H1 (cell line): ENCODE measurements around the gene CNR2. TPM values are rescaled to one million over a fixed set of nuclear protein-coding genes. Genes with fewer than 3 reads are reported as not detected.

ENCODE experiments used
- CTCF ChIA-PET: fragments of 300-600 bp; sonication (Branson Sonifier 250); formaldehyde crosslinking; loops from one replicate; lab custom pipeline; 2021; ENCODE audit not compliant: partially characterized antibody; lab: Charles Lee
- POLR2A ChIA-PET: fragments of 300-600 bp; sonication (Branson Sonifier 250); formaldehyde crosslinking; loops from one replicate; lab custom pipeline; 2021; ENCODE audit warnings: inconsistent platforms; ENCODE audit not compliant: partially characterized antibody; lab: Charles Lee
- DNase-seq, 2 experiments: peaks; one replicate each; pipeline versions ENCODE4 v3.0.0 to v3.0.0-alpha.2; 2010 to 2022; ENCODE audit warnings: low spot score in 2 of 2, low read depth in 1 of 2, mixed read lengths in 1 of 2
- FAIRE-seq: peaks from 2 replicates; lab custom pipeline; 2011; peaks lifted over from hg19 to GRCh38; lab: Jason Lieb, UNC
- H2AFZ ChIP-seq: 2 replicates; pipeline ENCODE4 v1.8.1; 2012; ENCODE audit warnings: low read length, inconsistent platforms
- H2AK5ac ChIP-seq: 2 replicates; pipeline ENCODE4 v1.6.1; 2013; ENCODE audit warnings: low read depth, low read length
- H2BK120ac ChIP-seq: replicated peaks from 2 replicates; pipeline ENCODE3; 2013; ENCODE audit warnings: low read depth, low read length, inconsistent platforms
- H2BK12ac ChIP-seq: 2 replicates; pipeline ENCODE4 v1.6.1; 2013; ENCODE audit warnings: low read depth, low read length
- H2BK15ac ChIP-seq: 2 replicates; pipeline ENCODE4 v1.6.1; 2013; ENCODE audit warnings: low read length
- H2BK20ac ChIP-seq: 2 replicates; pipeline ENCODE4 v1.6.1; 2013; ENCODE audit warnings: low read length
- H2BK5ac ChIP-seq: 2 replicates; pipeline ENCODE4 v1.6.1; 2013; ENCODE audit warnings: low read depth, low read length
- H3K14ac ChIP-seq: 2 replicates; pipeline ENCODE4 v1.6.1; 2013; ENCODE audit warnings: inconsistent platforms; ENCODE audit not compliant: insufficient read length
- H3K18ac ChIP-seq: 2 replicates; pipeline ENCODE4 v1.6.1; 2013; ENCODE audit warnings: low read length; ENCODE audit errors: extremely low read depth
- H3K23ac ChIP-seq: 2 replicates; pipeline ENCODE4 v1.6.1; 2013; ENCODE audit warnings: inconsistent platforms; ENCODE audit not compliant: insufficient read length
- H3K23me2 ChIP-seq: 2 replicates; pipeline ENCODE4 v1.6.1; 2013; ENCODE audit warnings: low read depth, low read length
- H3K27ac ChIP-seq: 2 replicates; pipeline ENCODE4 v1.6.1; 2011; ENCODE audit warnings: low read depth, low read length, inconsistent platforms
- H3K27me3 ChIP-seq, 4 experiments: replicated peaks in 1 of 4; 1 replicate in 1 of 4; 2 replicates in 3 of 4; pipeline versions ENCODE4 v1.6.1 to v1.8.1; 2011 to 2013; ENCODE audit warnings: low read length in 3 of 4, mild to moderate bottlenecking in 3 of 4, inconsistent platforms in 2 of 4, mixed read lengths in 2 of 4, moderate library complexity in 1 of 4; ENCODE audit not compliant: control insufficient read depth in 3 of 4, insufficient read depth in 3 of 4; ENCODE audit errors: extremely low read depth in 1 of 4
- H3K36me3 ChIP-seq, 4 experiments: 2 replicates each; pipeline versions ENCODE4 v1.6.1 to v1.8.1; 2011 to 2013; ENCODE audit warnings: mild to moderate bottlenecking in 4 of 4, low read length in 3 of 4, moderate library complexity in 2 of 4, control low read depth in 1 of 4, inconsistent platforms in 1 of 4; ENCODE audit not compliant: insufficient read depth in 4 of 4, control insufficient read depth in 2 of 4
- H3K4ac ChIP-seq: replicated peaks from 2 replicates; pipeline ENCODE3; 2013; ENCODE audit warnings: low read length, low read depth, mixed read lengths, inconsistent platforms; ENCODE audit not compliant: insufficient read length
- H3K4me1 ChIP-seq, 4 experiments: replicated peaks in 1 of 4; 1 replicate in 1 of 4; 2 replicates in 3 of 4; pipeline versions ENCODE4 v1.6.1 to v1.8.1; 2011 to 2013; ENCODE audit warnings: low read length in 3 of 4, inconsistent platforms in 2 of 4, mixed read lengths in 1 of 4; ENCODE audit not compliant: insufficient read depth in 4 of 4, control insufficient read depth in 3 of 4
- H3K4me2 ChIP-seq, 2 experiments: 2 replicates each; pipeline versions ENCODE4 v1.6.1 to v1.8.1; 2011 to 2013; ENCODE audit warnings: low read depth in 2 of 2, low read length in 2 of 2, control low read depth in 1 of 2, inconsistent platforms in 1 of 2, mild to moderate bottlenecking in 1 of 2; ENCODE audit not compliant: insufficient read depth in 1 of 2
- H3K4me3 ChIP-seq, 4 experiments: fragments of 200-600, 300-600 bp in 1 of 4; sonication (generic), shearing (Covaris generic), sonication (Bioruptor Twin) in 1 of 4; 2 replicates each; pipeline versions ENCODE4 v1.5.1 to v1.8.1; 2011 to 2016; ENCODE audit warnings: low read length in 4 of 4, low read depth in 3 of 4, control low read depth in 2 of 4, inconsistent platforms in 2 of 4, mild to moderate bottlenecking in 2 of 4, mixed read lengths in 1 of 4, moderate library complexity in 1 of 4; ENCODE audit not compliant: insufficient read depth in 2 of 4; ENCODE audit errors: extremely low read depth in 1 of 4
- H3K56ac ChIP-seq: replicated peaks from 2 replicates; pipeline ENCODE3; 2013; ENCODE audit warnings: low read depth, mild to moderate bottlenecking, mixed read lengths, low read length, inconsistent platforms; ENCODE audit not compliant: insufficient read length
- H3K79me1 ChIP-seq: 2 replicates; pipeline ENCODE4 v1.6.1; 2013; ENCODE audit warnings: low read depth, low read length, control low read depth
- H3K79me2 ChIP-seq, 2 experiments: 2 replicates each; pipeline versions ENCODE4 v1.6.1 to v1.8.1; 2012 to 2013; ENCODE audit warnings: low read length in 2 of 2, mild to moderate bottlenecking in 2 of 2, inconsistent platforms in 1 of 2; ENCODE audit not compliant: insufficient read depth in 2 of 2, control insufficient read depth in 1 of 2
- H3K9ac ChIP-seq, 4 experiments: replicated peaks in 1 of 4; 1 replicate in 1 of 4; 2 replicates in 3 of 4; pipeline versions ENCODE4 v1.6.1 to v1.8.1; 2011 to 2013; ENCODE audit warnings: low read depth in 3 of 4, low read length in 3 of 4, control low read depth in 2 of 4, mild to moderate bottlenecking in 2 of 4, moderate library complexity in 2 of 4, inconsistent platforms in 1 of 4; ENCODE audit errors: extremely low read depth in 1 of 4
- H3K9me3 ChIP-seq, 2 experiments: 2 replicates each; pipeline versions ENCODE4 v1.6.1 to v1.8.1; 2012 to 2013; ENCODE audit warnings: mild to moderate bottlenecking in 2 of 2, moderate library complexity in 2 of 2, control low read depth in 1 of 2, inconsistent platforms in 1 of 2, low read depth in 1 of 2, low read length in 1 of 2, mixed read lengths in 1 of 2; ENCODE audit not compliant: insufficient read depth in 2 of 2
- H4K20me1 ChIP-seq, 2 experiments: replicated peaks in 1 of 2; 2 replicates each; pipeline versions ENCODE3 to v1.8.1; 2011 to 2013; ENCODE audit warnings: inconsistent platforms in 2 of 2, low read length in 2 of 2, mild to moderate bottlenecking in 1 of 2; ENCODE audit not compliant: insufficient read depth in 2 of 2, control insufficient read depth in 1 of 2
- H4K5ac ChIP-seq: 2 replicates; pipeline ENCODE4 v1.6.1; 2013; ENCODE audit warnings: low read length, low read depth, mixed read lengths, inconsistent platforms; ENCODE audit not compliant: insufficient read length
- H4K8ac ChIP-seq: 2 replicates; pipeline ENCODE4 v1.8.0; 2013; ENCODE audit warnings: mild to moderate bottlenecking, moderate library complexity, low read length, inconsistent platforms; ENCODE audit not compliant: insufficient read depth; ENCODE audit errors: extremely low read depth
- H4K91ac ChIP-seq: replicated peaks from 2 replicates; pipeline ENCODE3; 2013; ENCODE audit warnings: low read length, mixed read lengths, inconsistent platforms; ENCODE audit not compliant: insufficient read length
- ASH2L ChIP-seq: fragments of 200-600, 300-600 bp; sonication (generic); IDR thresholded peaks from one replicate; pipeline ENCODE4 v1.7.1; 2017; ENCODE audit warnings: low read length
- CTCF ChIP-seq, 3 experiments: IDR thresholded peaks; 1 replicate in 2 of 3; 2 replicates in 1 of 3; pipeline versions ENCODE4 v1.5.1 to v1.6.1; 2011; ENCODE audit warnings: low read length in 3 of 3, mild to moderate bottlenecking in 3 of 3, inconsistent platforms in 2 of 3, low read depth in 1 of 3, moderate library complexity in 1 of 3; ENCODE audit not compliant: insufficient read depth in 1 of 3; ENCODE audit errors: control extremely low read depth in 1 of 3
- KDM1A ChIP-seq: fragments of 200-600, 300-600 bp; sonication (generic); IDR thresholded peaks from 2 replicates; pipeline ENCODE4 v1.7.1; 2016; ENCODE audit warnings: mild to moderate bottlenecking, low read length, borderline replicate concordance
- POU5F1 ChIP-seq: IDR thresholded peaks from 2 replicates; pipeline ENCODE4 v1.6.1; 2011; ENCODE audit warnings: low read depth, mild to moderate bottlenecking, low read length, moderate library complexity
- WGBS, 2 experiments: shearing (Covaris generic) in 1 of 2; methylation state at CpG; one replicate each; pipeline versions ENCODE4 v1.1.6 to v1.1.7; 2013 to 2015; ENCODE audit warnings: low lambda C conversion rate in 2 of 2, mixed read lengths in 2 of 2, inconsistent platforms in 1 of 2, low coverage in 1 of 2, missing lambda C conversion rate in 1 of 2; ENCODE audit not compliant: insufficient replicate concordance in 2 of 2, insufficient coverage in 1 of 2, insufficient read length in 1 of 2; ENCODE audit errors: extremely low coverage in 1 of 2, missing lambda C conversion rate in 1 of 2; 5-methylcytosine and 5-hydroxymethylcytosine counted together
- long read RNA-seq, 2 experiments: library from RNA in 1 of 2; library from capped mRNA in 1 of 2; stranded (forward); transcript quantifications; one replicate each; pipeline ENCODE4 v2.0.0, GENCODE V29; 2021; ENCODE audit warnings: inconsistent platforms in 1 of 2
- polyA minus RNA-seq, 3 experiments: library from RNA; depleted of rRNA, polyadenylated mRNA; stranded (reverse); fragments of >200 nt; gene quantifications; 1 replicate in 2 of 3; 2 replicates in 1 of 3; pipeline ENCODE4 v1.2.3, GENCODE V29; 2011
- polyA plus RNA-seq, 7 experiments: library from polyadenylated mRNA; depleted of rRNA in 3 of 7; stranded (reverse) in 5 of 7; unstranded in 2 of 7; fragments of >200 nt in 5 of 7; fragments of 200-250 nt in 2 of 7; gene quantifications; 1 replicate in 5 of 7; 2 replicates in 1 of 7; 4 replicates in 1 of 7; pipeline versions ENCODE4 v1.2.1 to v1.2.3, GENCODE V29; 2011 to 2013; ENCODE audit warnings: missing spikeins in 2 of 7, mixed read lengths in 2 of 7
- total RNA-seq: library from RNA; stranded (reverse); fragmentation: NEBNext Ultra II Directional; extraction: Animal tissue kit (Norgen Biotek cat#: 25700); gene quantifications from 2 replicates; pipeline ENCODE4 v1.2.1, GENCODE V29; 2021

Gene CNR2
- total RNA-seq (not detected in 2 replicates), polyA plus RNA-seq (2011; rRNA removed) (not detected in 2 replicates), polyA minus RNA-seq (2011; rRNA and poly(A)+ RNA removed) (not detected in 2 replicates)
- not detected for polyA plus RNA-seq (2011; cell fraction: cytosol; rRNA removed)
- not detected for polyA plus RNA-seq (2011; cell fraction: nucleus; rRNA removed)
- polyA plus RNA-seq (2012, experiment 1 of 2) = not detected in 4 replicates
- not detected for polyA plus RNA-seq (2012, experiment 2 of 2)
- not detected for polyA plus RNA-seq (2013, experiment 1 of 2)
- polyA plus RNA-seq (2013, experiment 2 of 2) = not detected
- polyA minus RNA-seq (2011; cell fraction: cytosol; rRNA and poly(A)+ RNA removed) = not detected
- not detected for polyA minus RNA-seq (2011; cell fraction: nucleus; rRNA and poly(A)+ RNA removed)
- long read RNA-seq, experiment 1 = 0 reads
- long read RNA-seq, experiment 2 = 0 reads

GRCh38 chr1:23913212-23913880, at the start of gene CNR2:
CNR2 (minus strand) TSS chr1:23913362; CDS start chr1:23875617, 37,745 bp downstream.
- no peak within 1 kb of the TSS for H3K23ac ChIP-seq
- H3K4me1 ChIP-seq = peaks cover 0 to 2% (median under 1%) of the 10 kb centered on the region in 4 experiments; a peak in 3 of 7 replicates
- H3K36me3 ChIP-seq = no peaks in the 10 kb centered on the region; a peak in 1 of 8 replicates
- H3K9me3 ChIP-seq = no peaks in the 10 kb centered on the region
- no peaks in the 10 kb centered on the region for H3K23me2 ChIP-seq
- no peak within 1 kb of the TSS for H3K27ac ChIP-seq
- H3K4ac ChIP-seq = no peak within 1 kb of the TSS
- no peak within 1 kb of the TSS for H3K18ac ChIP-seq
- H3K9ac ChIP-seq = no peak within 1 kb of the TSS
- ChIA-PET POLR2A (interaction anchor here (0.6 kb wide), 1 partner anchor 1098 kb away, joined by 3 read pairs; no protein-coding TSS in a partner anchor), CTCF (interaction anchor here (0.7 to 1.6 kb wide), 6 partner anchors 40 to 118 kb away, joined by 3 read pairs; no protein-coding TSS in a partner anchor)
- H3K27me3 ChIP-seq = 0 out of 7 replicates have a peak, but pooled peaks cover 0 to 1% (median 0%) of the 10 kb centered on the region in 4 experiments
- H4K5ac ChIP-seq = no peak within 1 kb of the TSS
- no peak within 1 kb of the TSS for H3K14ac ChIP-seq
- H2BK15ac ChIP-seq = no peak within 1 kb of the TSS; the same call in 1 of the 2 replicates
- no peaks in the 10 kb centered on the region for H3K79me1 ChIP-seq
- H2AFZ ChIP-seq = no peak within 1 kb of the TSS
- TF ChIP-seq KDM1A (peak; percentile 71; the same call in 1 of the 2 replicates), ASH2L (no peak), POU5F1 (0 out of 2 replicates have a peak, but pooled peaks have one; percentile 38), CTCF (IDR thresholded peaks at IDR 0.05; ENCODE audit: control extremely low read depth in 1 of 3, insufficient read depth in 1 of 3, low read depth in 1 of 3, low read length in 3 of 3) (no peak)
- no peak within 1 kb of the TSS for H3K56ac ChIP-seq
- no peak within 1 kb of the TSS for H3K4me2 ChIP-seq
- no peak within 1 kb of the TSS for H2AK5ac ChIP-seq
- FAIRE-seq (no peak), DNase-seq (no peak)
- H2BK12ac ChIP-seq = no peak within 1 kb of the TSS
- H3K79me2 ChIP-seq = no peaks in the 10 kb centered on the region
- H4K91ac ChIP-seq = no peak within 1 kb of the TSS
- no peak within 1 kb of the TSS for H2BK120ac ChIP-seq
- H3K4me3 ChIP-seq = no peak within 1 kb of the TSS
- 88% methylated on average over 7 of the region's 7 CpGs; no CpG with 5 or more reads in 1 of the 2 experiments for WGBS, 2 experiments
- H4K20me1 ChIP-seq = no peaks in the 10 kb centered on the region
- no peak within 1 kb of the TSS for H2BK5ac ChIP-seq
- no peak within 1 kb of the TSS for H2BK20ac ChIP-seq
- no peak within 1 kb of the TSS for H4K8ac ChIP-seq
